ENCODE results near the gene DYNLT5. TPM values are rescaled to one million over a fixed set of nuclear protein-coding genes. Genes with fewer than 3 reads are reported as not detected.

The DYNLT5 gene
- total RNA-seq, 1 experiment from 2014 or later, result not detected

DNA sequence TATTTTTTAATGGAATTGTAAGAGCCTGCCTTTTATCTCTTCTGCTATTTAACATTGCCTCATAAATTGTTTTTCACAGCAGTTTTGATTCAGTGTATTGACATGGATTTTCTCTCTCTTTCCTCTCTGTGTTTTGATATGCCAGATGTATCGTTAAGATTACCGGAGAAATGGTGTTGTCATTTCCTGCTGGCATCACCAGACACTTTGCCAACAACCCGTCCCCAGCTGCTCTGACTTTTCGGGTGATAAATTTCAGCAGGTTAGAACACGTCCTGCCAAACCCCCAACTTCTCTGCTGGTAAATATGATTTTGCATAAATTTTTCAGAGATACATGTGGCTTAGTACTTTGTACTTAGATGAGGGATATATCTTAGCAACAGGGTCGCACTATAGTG is 23.1 kb upstream of the DYNLT5 start:
- no peaks in the 10 kb centered on the region for H3K79me2 ChIP-seq (ENCODE audit: low read depth)
- H2AFZ ChIP-seq, result no peak overlapping the region
- intact Hi-C loops (cut with micrococcal nuclease; ENCODE audit: unreplicated experiment), result loop anchor here (5.0 kb wide), 2 partner anchors 167 to 227 kb away; no protein-coding TSS in a partner anchor
- POLR2A ChIA-PET (ENCODE audit: unreplicated experiment), result no interaction called here
- CTCF ChIA-PET, result no interaction called here
- no TSS peak for BruUV-seq (replicated peaks)
- H3K27ac ChIP-seq, result no peak overlapping the region
- H3K4me3 ChIP-seq, result no peak overlapping the region
- no peak overlapping the region for H3K4me2 ChIP-seq
- no peaks in the 10 kb centered on the region for H3K9me3 ChIP-seq (ENCODE audit: insufficient read depth, low read depth)
- no peaks in the 10 kb centered on the region for H4K20me1 ChIP-seq (ENCODE audit: insufficient read depth)
- no peak for TF ChIP-seq EZH2 (IDR thresholded peaks at IDR 0.05; ENCODE audit: low read depth)
- TF ChIP-seq, protein P1, sequence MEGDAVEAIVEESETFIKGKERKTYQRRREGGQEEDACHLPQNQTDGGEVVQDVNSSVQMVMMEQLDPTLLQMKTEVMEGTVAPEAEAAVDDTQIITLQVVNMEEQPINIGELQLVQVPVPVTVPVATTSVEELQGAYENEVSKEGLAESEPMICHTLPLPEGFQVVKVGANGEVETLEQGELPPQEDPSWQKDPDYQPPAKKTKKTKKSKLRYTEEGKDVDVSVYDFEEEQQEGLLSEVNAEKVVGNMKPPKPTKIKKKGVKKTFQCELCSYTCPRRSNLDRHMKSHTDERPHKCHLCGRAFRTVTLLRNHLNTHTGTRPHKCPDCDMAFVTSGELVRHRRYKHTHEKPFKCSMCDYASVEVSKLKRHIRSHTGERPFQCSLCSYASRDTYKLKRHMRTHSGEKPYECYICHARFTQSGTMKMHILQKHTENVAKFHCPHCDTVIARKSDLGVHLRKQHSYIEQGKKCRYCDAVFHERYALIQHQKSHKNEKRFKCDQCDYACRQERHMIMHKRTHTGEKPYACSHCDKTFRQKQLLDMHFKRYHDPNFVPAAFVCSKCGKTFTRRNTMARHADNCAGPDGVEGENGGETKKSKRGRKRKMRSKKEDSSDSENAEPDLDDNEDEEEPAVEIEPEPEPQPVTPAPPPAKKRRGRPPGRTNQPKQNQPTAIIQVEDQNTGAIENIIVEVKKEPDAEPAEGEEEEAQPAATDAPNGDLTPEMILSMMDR (conservative IDR thresholded peaks at IDR 0.05), result no peak
- H3K27me3 ChIP-seq (ENCODE audit: insufficient read depth, low read depth), result no peaks in the 10 kb centered on the region
- H3K9me2 ChIP-seq (ENCODE audit: insufficient read depth), result no peaks in the 10 kb centered on the region
- H3K4me1 ChIP-seq (replicated peaks; ENCODE audit: insufficient read depth), result peaks cover 18% of the 10 kb centered on the region; the same call in 1 of the 2 replicates
- no peaks in the 10 kb centered on the region for H3K36me3 ChIP-seq (ENCODE audit: low read depth)
- DNase-seq, result no peak
- H3F3A ChIP-seq (ENCODE audit: insufficient read depth, low read depth), result no peaks in the 10 kb centered on the region

DNA sequence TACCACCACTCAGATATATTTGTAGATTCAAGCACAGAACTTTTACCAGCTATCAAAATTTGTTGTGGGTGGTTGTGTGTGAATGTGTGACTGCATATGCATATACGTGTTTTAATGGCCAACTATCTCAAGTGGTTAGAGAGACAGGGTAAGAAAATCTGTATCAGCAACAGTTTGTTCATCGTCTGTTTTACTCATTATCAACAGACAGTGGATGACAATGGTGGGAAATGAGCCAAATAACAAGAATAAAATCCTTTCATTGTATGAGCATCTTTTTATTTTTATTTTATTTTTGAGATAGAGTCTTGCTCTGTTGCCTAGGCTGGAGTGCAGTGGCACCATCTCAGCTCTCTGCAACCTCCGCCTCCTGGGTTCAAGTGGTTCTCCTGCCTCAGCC is 22.7 kb upstream of the DYNLT5 start:
- Histone ChIP-seq H2AFZ (no peak overlapping the region), H3K4me2 (no peak overlapping the region), H3K4me1 (replicated peaks; ENCODE audit: insufficient read depth) (peaks cover 18% of the 10 kb centered on the region; the same call in 1 of the 2 replicates), H3K79me2 (ENCODE audit: low read depth) (no peaks in the 10 kb centered on the region), H3K9me2 (ENCODE audit: insufficient read depth) (no peaks in the 10 kb centered on the region), H3K27ac (no peak overlapping the region), H3K36me3 (ENCODE audit: low read depth) (no peaks in the 10 kb centered on the region), H3F3A (ENCODE audit: insufficient read depth, low read depth) (no peaks in the 10 kb centered on the region), H3K27me3 (ENCODE audit: insufficient read depth, low read depth) (no peaks in the 10 kb centered on the region), H3K9me3 (ENCODE audit: insufficient read depth, low read depth) (no peaks in the 10 kb centered on the region), H3K4me3 (no peak overlapping the region), H4K20me1 (ENCODE audit: insufficient read depth) (no peaks in the 10 kb centered on the region)
- ChIA-PET CTCF (no interaction called here), POLR2A (ENCODE audit: unreplicated experiment) (no interaction called here)
- no peak for DNase-seq
- no peak for TF ChIP-seq EZH2 (IDR thresholded peaks at IDR 0.05; ENCODE audit: low read depth)
- TF ChIP-seq, protein P1 (conservative IDR thresholded peaks at IDR 0.05), result no peak
- BruUV-seq (replicated peaks), result no TSS peak
- intact Hi-C loops (cut with micrococcal nuclease; ENCODE audit: unreplicated experiment), result loop anchor here (5.0 kb wide), 2 partner anchors 167 to 227 kb away; no protein-coding TSS in a partner anchor

DNA sequence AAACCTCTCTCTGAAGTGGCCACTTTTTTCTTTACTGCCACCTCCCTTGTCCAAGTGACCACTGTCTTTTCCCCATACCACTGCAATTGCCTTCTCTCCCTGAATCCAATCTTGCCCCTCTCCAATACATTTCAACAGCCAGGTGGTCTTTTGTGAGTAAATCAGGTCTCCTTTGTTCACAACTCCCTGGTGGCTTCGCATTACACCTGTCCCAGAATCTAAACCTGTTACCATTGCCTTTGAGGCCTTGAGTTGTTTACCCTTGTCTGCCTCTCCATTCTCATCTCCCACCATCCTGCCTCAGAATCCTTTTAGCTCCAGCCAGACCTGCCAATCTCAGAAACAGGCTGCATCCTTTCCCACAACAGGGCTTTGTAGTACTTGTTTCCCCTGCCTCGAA is 21.8 kb upstream of the DYNLT5 start:
- ChIA-PET POLR2A (ENCODE audit: unreplicated experiment) (no interaction called here), CTCF (no interaction called here)
- no peaks in the 10 kb centered on the region for H3K79me2 ChIP-seq (ENCODE audit: low read depth)
- H4K20me1 ChIP-seq (ENCODE audit: insufficient read depth), result no peaks in the 10 kb centered on the region
- no peaks in the 10 kb centered on the region for H3K27me3 ChIP-seq (ENCODE audit: insufficient read depth, low read depth)
- H3K4me3 ChIP-seq, result no peak overlapping the region
- H3K9me2 ChIP-seq (ENCODE audit: insufficient read depth), result no peaks in the 10 kb centered on the region
- H3K4me1 ChIP-seq (replicated peaks; ENCODE audit: insufficient read depth), result peaks cover 18% of the 10 kb centered on the region; the same call in 1 of the 2 replicates
- no peak for DNase-seq
- H3K27ac ChIP-seq, result no peak overlapping the region
- intact Hi-C loops (cut with micrococcal nuclease; ENCODE audit: unreplicated experiment), result no loop called here
- no peaks in the 10 kb centered on the region for H3K36me3 ChIP-seq (ENCODE audit: low read depth)
- no peak overlapping the region for H3K4me2 ChIP-seq
- TF ChIP-seq, protein P1 (conservative IDR thresholded peaks at IDR 0.05), result no peak
- TF ChIP-seq EZH2 (IDR thresholded peaks at IDR 0.05; ENCODE audit: low read depth), result no peak
- H3F3A ChIP-seq (ENCODE audit: insufficient read depth, low read depth), result no peaks in the 10 kb centered on the region
- no TSS peak for BruUV-seq (replicated peaks)
- no peak overlapping the region for H2AFZ ChIP-seq
- H3K9me3 ChIP-seq (ENCODE audit: insufficient read depth, low read depth), result no peaks in the 10 kb centered on the region
